Tongue (tissue), 2 donors: ENCODE data around the gene VWDE. TPM values are rescaled to one million over a fixed set of nuclear protein-coding genes. Genes with fewer than 3 reads are reported as not detected.

ENCODE experiments used
- DNase-seq: peaks from one replicate; pipeline ENCODE4 v3.0.0-alpha.2; 2015
- total RNA-seq: library from RNA; depleted of rRNA; stranded (reverse); fragments of >200 nt; gene quantifications from one replicate; pipeline ENCODE4 v1.2.3, GENCODE V29; 2014

VWDE gene
- total RNA-seq, 1 donor from 2014 or later = 3.1 TPM

GRCh38 chr7:12287901-12288300 lies 115.8 kb downstream of the VWDE start:
- no peak for DNase-seq

- no peak for DNase-seq
Measured at GRCh38 chr7:12281038-12281437, 122.6 kb downstream of the VWDE start.

Other genes starting within 250 kb of the VWDE start
- 92.4 TPM for gene TMEM106B, start 192.6 kb downstream of the VWDE start, total RNA-seq
- gene SCIN, start 166.9 kb upstream of the VWDE start, total RNA-seq = 9.5 TPM